Measurements from ENCODE around the gene ZNF91. TPM values are rescaled to one million over a fixed set of nuclear protein-coding genes. Genes with fewer than 3 reads are reported as not detected.

Gene ZNF91
- total and polyA plus RNA-seq, 2 donors (not counting 1 experiment from before 2014, with no cell fraction given): 10.9 to 17.8 TPM

DNA sequence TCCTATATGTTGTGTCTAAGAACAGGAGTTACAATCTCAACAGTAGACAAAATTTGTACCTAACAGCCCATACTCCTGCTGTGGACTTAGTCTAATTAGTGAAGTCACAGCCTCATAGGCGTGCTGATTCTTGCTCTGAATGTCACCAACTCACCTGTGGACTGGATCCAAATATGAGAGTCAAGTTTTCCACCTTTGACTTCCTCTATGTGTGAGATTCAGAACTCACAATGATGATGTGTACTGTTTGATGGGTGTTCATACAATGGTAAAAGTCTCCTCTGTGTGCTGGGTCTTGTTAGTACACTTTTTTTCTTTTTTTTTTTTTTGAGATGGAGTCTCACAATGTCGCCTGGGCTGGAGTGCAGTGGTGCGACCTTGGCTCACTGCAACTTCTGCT is 7.8 kb upstream of the ZNF91 start:
- Histone ChIP-seq H3K4me1 (ENCODE audit: control insufficient read depth, extremely low read depth, insufficient read depth, low read length) (no peaks in the 10 kb centered on the region), H3K27me3 (ENCODE audit: control insufficient read depth, insufficient read depth, low read length) (no peaks in the 10 kb centered on the region), H3K9me3 (ENCODE audit: control insufficient read depth, insufficient read depth, low read depth, low read length) (no peaks in the 10 kb centered on the region), H4K20me1 (ENCODE audit: control insufficient read depth, extremely low read depth, insufficient read depth, low read length) (no peaks in the 10 kb centered on the region), H3K4me3 (replicated peaks in 1 of 4; ENCODE audit: control extremely low read depth in 1 of 4, insufficient read depth in 1 of 4, low read depth in 3 of 4, low read length in 4 of 4) (no peak overlapping the region), H3K9ac (ENCODE audit: insufficient read depth, low read length) (no peak overlapping the region), H3K36me3 (ENCODE audit: control insufficient read depth, insufficient read depth, low read length) (no peaks in the 10 kb centered on the region), H3K4me2 (ENCODE audit: extremely low read depth, insufficient read depth, low read length) (no peak overlapping the region), H3K79me2 (ENCODE audit: control insufficient read depth, insufficient read depth, low read length) (no peaks in the 10 kb centered on the region), H2AFZ (ENCODE audit: low read length) (no peak overlapping the region), H3K27ac (ENCODE audit: insufficient read depth, low read length) (no peak overlapping the region)
- TF ChIP-seq EZH2 (IDR thresholded peaks at IDR 0.05; ENCODE audit: low read length, missing control alignments): no peak
- TF ChIP-seq CTCF (conservative IDR thresholded peaks at IDR 0.05 in 1 of 2, IDR thresholded peaks at IDR 0.05 in 1 of 2; ENCODE audit: low read depth in 1 of 2, low read length in 2 of 2): no peak
- no peak for DNase-seq (ENCODE audit: low read depth in 2 of 2)

DNA sequence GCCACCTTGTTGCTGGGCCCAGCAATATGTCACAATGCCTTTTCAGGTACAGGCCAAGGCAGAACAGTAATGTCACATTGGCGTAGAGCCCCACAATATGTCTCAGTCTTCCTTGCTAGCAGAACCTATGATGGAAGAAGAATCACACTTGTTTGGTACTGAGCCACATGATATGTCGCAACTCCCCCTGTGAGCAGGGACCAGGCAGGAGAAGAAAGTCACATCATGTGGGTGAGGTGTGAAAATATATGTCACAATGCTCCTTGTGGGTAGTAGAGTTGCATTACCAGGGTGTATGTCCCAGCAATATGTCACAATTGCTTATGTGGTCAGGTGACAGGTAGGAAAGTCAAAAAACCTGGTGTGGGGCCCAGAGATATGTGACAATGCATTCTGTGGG is 7.1 kb upstream of the ZNF91 start:
- TF ChIP-seq CTCF (conservative IDR thresholded peaks at IDR 0.05 in 1 of 2, IDR thresholded peaks at IDR 0.05 in 1 of 2; ENCODE audit: low read depth in 1 of 2, low read length in 2 of 2): no peak
- no peak for TF ChIP-seq EZH2 (IDR thresholded peaks at IDR 0.05; ENCODE audit: low read length, missing control alignments)
- H3K79me2 ChIP-seq (ENCODE audit: control insufficient read depth, insufficient read depth, low read length): no peaks in the 10 kb centered on the region
- H3K27ac ChIP-seq (ENCODE audit: insufficient read depth, low read length): no peak overlapping the region
- DNase-seq (ENCODE audit: low read depth in 2 of 2): no peak
- no peaks in the 10 kb centered on the region for H3K4me1 ChIP-seq (ENCODE audit: control insufficient read depth, extremely low read depth, insufficient read depth, low read length)
- no peak overlapping the region for H2AFZ ChIP-seq (ENCODE audit: low read length)
- H4K20me1 ChIP-seq (ENCODE audit: control insufficient read depth, extremely low read depth, insufficient read depth, low read length): no peaks in the 10 kb centered on the region
- H3K9me3 ChIP-seq (ENCODE audit: control insufficient read depth, insufficient read depth, low read depth, low read length): no peaks in the 10 kb centered on the region
- H3K36me3 ChIP-seq (ENCODE audit: control insufficient read depth, insufficient read depth, low read length): no peaks in the 10 kb centered on the region
- H3K4me3 ChIP-seq (replicated peaks in 1 of 4; ENCODE audit: control extremely low read depth in 1 of 4, insufficient read depth in 1 of 4, low read depth in 3 of 4, low read length in 4 of 4): no peak overlapping the region
- H3K4me2 ChIP-seq (ENCODE audit: extremely low read depth, insufficient read depth, low read length): no peak overlapping the region
- H3K27me3 ChIP-seq (ENCODE audit: control insufficient read depth, insufficient read depth, low read length): no peaks in the 10 kb centered on the region
- no peak overlapping the region for H3K9ac ChIP-seq (ENCODE audit: insufficient read depth, low read length)

- Histone ChIP-seq H3K79me2 (ENCODE audit: control insufficient read depth, insufficient read depth, low read length) (no peaks in the 10 kb centered on the region), H2AFZ (ENCODE audit: low read length) (no peak overlapping the region), H3K9ac (ENCODE audit: insufficient read depth, low read length) (no peak overlapping the region), H3K4me3 (replicated peaks in 1 of 4; ENCODE audit: control extremely low read depth in 1 of 4, insufficient read depth in 1 of 4, low read depth in 3 of 4, low read length in 4 of 4) (no peak overlapping the region), H3K4me1 (ENCODE audit: control insufficient read depth, extremely low read depth, insufficient read depth, low read length) (no peaks in the 10 kb centered on the region), H3K36me3 (ENCODE audit: control insufficient read depth, insufficient read depth, low read length) (no peaks in the 10 kb centered on the region), H3K27me3 (ENCODE audit: control insufficient read depth, insufficient read depth, low read length) (no peaks in the 10 kb centered on the region), H4K20me1 (ENCODE audit: control insufficient read depth, extremely low read depth, insufficient read depth, low read length) (no peaks in the 10 kb centered on the region), H3K4me2 (ENCODE audit: extremely low read depth, insufficient read depth, low read length) (no peak overlapping the region), H3K9me3 (ENCODE audit: control insufficient read depth, insufficient read depth, low read depth, low read length) (no peaks in the 10 kb centered on the region), H3K27ac (ENCODE audit: insufficient read depth, low read length) (no peak overlapping the region)
- no peak for TF ChIP-seq EZH2 (IDR thresholded peaks at IDR 0.05; ENCODE audit: low read length, missing control alignments)
- DNase-seq (ENCODE audit: low read depth in 2 of 2): no peak
Observed at GRCh38 chr19:23401086-23401610, 5.9 kb upstream of the ZNF91 start.

Data from fibroblast of lung (primary cell).